Measurements from ENCODE around the gene SLC35F3.

The SLC35F3 gene

DNA sequence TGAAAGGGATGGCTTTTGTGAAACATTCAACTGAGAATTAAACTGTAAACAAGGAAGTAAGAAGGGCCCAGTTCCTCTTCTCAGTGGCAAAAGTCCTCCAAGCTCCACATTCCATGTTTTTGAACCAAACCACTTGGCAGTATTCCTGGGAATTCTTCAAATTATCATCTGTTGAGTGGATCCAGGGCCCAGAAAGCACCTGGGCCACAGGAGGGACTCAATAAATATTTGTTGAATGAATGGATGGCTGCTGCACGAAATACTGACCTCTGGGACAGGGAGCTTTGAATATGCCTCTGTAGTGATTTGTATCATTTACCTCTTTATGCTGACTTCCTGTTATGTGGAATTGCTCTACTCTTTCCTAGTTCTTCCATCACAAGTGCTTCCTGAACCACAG lies 4.7 kb downstream of the SLC35F3 start:
- no peak for DNase-seq (ENCODE audit: low read depth in 3 of 3, low spot score in 1 of 3)

- DNase-seq (ENCODE audit: low read depth in 3 of 3, low spot score in 1 of 3) = no peak
These were observed 8.0 kb downstream of the SLC35F3 start for GRCh38 chr1:233912447-233912846.

GRCh38 chr1:233912909-233913308 lies 8.4 kb downstream of the SLC35F3 start:
- no peak for DNase-seq (ENCODE audit: low read depth in 3 of 3, low spot score in 1 of 3)

GRCh38 chr1:233916706-233917105 lies 12.2 kb downstream of the SLC35F3 start:
- DNase-seq (ENCODE audit: low read depth in 3 of 3, low spot score in 1 of 3) = no peak

DNA sequence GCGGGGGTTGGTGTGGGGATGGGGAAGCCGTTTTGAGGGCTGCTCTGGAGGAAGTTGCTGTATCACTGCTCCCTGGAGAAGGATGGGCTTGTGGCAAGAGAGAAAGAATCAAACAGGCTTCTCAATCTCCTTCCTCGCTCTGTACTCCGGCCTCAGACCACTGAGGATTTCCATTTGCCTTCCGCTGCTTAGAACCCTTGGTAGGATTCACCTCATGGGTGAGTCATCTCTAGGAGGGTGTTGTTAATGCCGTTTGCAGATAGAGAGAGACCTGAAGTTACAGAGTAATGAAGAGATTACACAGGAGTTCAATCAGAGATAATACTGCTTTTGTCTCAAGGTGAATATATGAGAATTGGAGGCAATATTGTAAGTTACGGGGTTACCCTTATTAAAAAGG lies 15.3 kb downstream of the SLC35F3 start:
- no peak for DNase-seq (ENCODE audit: low read depth in 3 of 3, low spot score in 1 of 3)

- DNase-seq (ENCODE audit: low read depth in 3 of 3, low spot score in 1 of 3) = no peak
These were observed 23.6 kb downstream of the SLC35F3 start for GRCh38 chr1:233928123-233928522.

DNA sequence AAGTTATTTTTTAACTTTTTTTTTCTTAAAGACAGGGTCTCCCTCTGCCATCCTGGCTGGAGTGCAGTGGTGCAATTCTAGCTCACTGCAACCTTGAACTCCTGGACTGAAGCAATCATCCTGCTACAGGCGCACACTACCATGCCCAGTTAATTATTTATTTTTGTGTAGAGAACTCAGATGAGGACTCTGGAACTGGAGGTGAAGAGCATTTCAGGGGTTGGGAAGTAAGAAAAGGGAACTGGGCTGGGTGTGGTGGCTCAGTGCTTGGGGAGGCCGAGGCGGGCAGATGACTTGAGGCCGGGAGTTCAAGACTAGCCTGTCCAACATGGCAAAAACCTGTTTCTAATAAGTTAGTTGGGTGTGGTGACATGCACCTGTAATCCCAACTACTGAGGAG lies 28.9 kb downstream of the SLC35F3 start:
- no peak for DNase-seq (ENCODE audit: low read depth in 3 of 3, low spot score in 1 of 3)

GRCh38 chr1:233935297-233935868 lies 30.9 kb downstream of the SLC35F3 start:
- DNase-seq (ENCODE audit: low read depth in 3 of 3, low spot score in 1 of 3) = no peak

GRCh38 chr1:233936422-233936821 lies 31.9 kb downstream of the SLC35F3 start:
- DNase-seq (ENCODE audit: low read depth in 3 of 3, low spot score in 1 of 3) = no peak

DNA sequence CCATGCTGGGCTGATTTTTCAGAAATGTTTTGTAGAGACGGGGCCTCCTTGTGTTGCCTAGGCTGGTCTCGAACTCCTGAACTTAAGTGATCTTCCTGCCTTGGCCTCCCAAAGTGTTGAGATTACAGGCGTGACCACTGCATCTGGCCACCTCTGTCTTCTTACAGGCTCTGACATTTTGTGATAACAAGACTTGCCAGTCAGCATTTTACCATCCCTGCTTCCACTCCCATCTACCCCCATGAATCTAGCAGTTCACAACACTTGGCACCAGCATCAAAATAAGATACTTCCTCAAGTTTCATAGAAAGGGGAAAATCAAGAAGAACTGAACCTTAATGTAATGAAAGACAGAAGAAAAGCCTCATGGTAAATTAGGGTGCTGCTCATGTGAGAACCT lies 32.4 kb downstream of the SLC35F3 start:
- no peak for DNase-seq (ENCODE audit: low read depth in 3 of 3, low spot score in 1 of 3)

- no peak for DNase-seq (ENCODE audit: low read depth in 3 of 3, low spot score in 1 of 3)
These were observed 34.0 kb downstream of the SLC35F3 start for GRCh38 chr1:233938476-233938875.

- no peak for DNase-seq (ENCODE audit: low read depth in 3 of 3, low spot score in 1 of 3)
These were observed 35.0 kb downstream of the SLC35F3 start for GRCh38 chr1:233939451-233939850.

DNA sequence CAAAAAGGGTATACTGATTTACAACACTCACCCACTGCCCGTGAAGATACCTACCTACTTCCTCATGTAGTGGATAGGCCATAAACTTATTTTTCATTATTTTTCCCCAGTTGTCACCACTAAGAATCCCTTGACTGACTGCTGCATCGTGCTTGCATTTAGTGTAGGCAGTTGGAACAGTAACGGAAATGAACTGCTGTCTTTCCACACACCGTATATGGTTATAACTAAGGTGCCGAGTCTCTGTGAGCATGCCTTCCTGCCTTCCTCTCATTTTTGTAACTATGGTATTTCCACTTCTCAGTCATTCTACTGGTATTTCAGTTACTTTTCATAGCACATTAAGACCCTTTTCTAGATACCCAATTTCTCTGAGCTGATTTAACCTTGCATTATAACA lies 36.4 kb downstream of the SLC35F3 start:
- DNase-seq (ENCODE audit: low read depth in 3 of 3, low spot score in 1 of 3) = no peak

- no peak for DNase-seq (ENCODE audit: low read depth in 3 of 3, low spot score in 1 of 3)
These were observed 40.1 kb downstream of the SLC35F3 start for GRCh38 chr1:233944601-233945000.

GRCh38 chr1:233945573-233945972 lies 41.1 kb downstream of the SLC35F3 start:
- DNase-seq (ENCODE audit: low read depth in 3 of 3, low spot score in 1 of 3) = no peak

GRCh38 chr1:233945979-233946378 lies 41.5 kb downstream of the SLC35F3 start:
- DNase-seq (ENCODE audit: low read depth in 3 of 3, low spot score in 1 of 3) = no peak

GRCh38 chr1:233946724-233947123 lies 42.2 kb downstream of the SLC35F3 start:
- no peak for DNase-seq (ENCODE audit: low read depth in 3 of 3, low spot score in 1 of 3)

DNA sequence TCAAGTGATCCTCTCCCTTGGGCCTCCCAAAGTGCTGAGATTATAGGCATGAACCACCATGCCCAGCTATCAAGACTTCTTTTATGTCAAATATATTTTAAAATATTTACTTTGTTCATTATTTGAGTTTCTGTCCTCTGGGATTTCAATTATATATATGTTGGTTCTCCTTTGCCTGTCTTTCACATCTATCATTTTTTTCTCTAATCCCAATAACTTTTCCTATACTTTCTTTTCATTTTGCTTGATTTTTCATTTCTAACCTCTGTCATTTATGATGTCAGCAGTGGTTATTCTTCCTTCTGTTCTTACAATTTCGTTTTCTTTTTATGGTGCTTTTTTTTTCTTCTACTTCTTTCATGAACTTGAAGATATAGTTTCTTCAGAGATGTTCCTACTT lies 47.3 kb downstream of the SLC35F3 start:
- DNase-seq (ENCODE audit: low read depth in 3 of 3, low spot score in 1 of 3) = no peak

DNA sequence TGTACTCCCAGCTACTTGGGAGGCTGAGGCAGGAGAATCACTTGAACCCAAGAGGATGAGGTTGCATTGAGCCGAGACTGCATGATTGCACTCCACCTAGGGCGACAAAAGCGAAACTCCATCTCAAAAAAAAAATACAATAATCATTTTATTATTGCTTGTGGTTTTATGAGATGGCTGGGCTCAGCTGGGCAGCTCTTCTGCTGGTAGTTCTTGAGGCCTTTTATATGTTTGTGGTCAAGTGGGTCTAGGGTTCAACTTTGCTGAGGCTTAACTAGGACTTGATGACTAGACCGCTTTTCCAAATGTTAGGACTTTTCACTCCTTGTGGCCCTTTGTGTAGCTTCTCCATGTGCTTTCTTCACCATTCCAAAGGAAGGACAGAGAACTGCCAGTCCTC lies 53.2 kb downstream of the SLC35F3 start:
- no peak for DNase-seq (ENCODE audit: low read depth in 3 of 3, low spot score in 1 of 3)

- DNase-seq (ENCODE audit: low read depth in 3 of 3, low spot score in 1 of 3) = no peak
These were observed 54.6 kb downstream of the SLC35F3 start for GRCh38 chr1:233959102-233959501.

GRCh38 chr1:233959971-233960370 lies 55.5 kb downstream of the SLC35F3 start:
- no peak for DNase-seq (ENCODE audit: low read depth in 3 of 3, low spot score in 1 of 3)

DNA sequence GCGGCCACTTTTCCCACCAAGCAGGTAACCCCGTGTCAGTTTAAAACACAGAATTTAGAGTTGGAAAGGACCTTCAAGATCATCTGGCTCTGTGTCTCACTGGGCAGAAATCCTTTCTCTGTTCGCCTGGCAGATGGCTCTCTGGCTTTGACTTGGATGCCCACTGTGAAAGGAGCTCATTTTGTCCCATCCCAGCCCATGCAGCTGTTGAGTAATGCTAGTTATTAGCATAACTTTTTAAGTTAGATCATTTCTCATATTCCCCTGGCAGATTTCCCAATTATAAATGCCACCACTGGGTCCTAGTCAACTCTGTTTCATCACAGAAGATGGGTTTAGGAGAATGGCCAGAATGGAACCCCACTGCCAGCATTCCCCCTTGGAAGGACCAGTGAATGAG lies 55.9 kb downstream of the SLC35F3 start:
- no peak for DNase-seq (ENCODE audit: low read depth in 3 of 3, low spot score in 1 of 3)

GRCh38 chr1:233962878-233963277 lies 58.4 kb downstream of the SLC35F3 start:
- no peak for DNase-seq (ENCODE audit: low read depth in 3 of 3, low spot score in 1 of 3)

GRCh38 chr1:233965856-233966255 lies 61.4 kb downstream of the SLC35F3 start:
- no peak for DNase-seq (ENCODE audit: low read depth in 3 of 3, low spot score in 1 of 3)
